ENCODE measurements around the gene ESRRB.

Gene ESRRB

GRCh38 chr14:76434220-76434619 lies 58.3 kb downstream of the ESRRB start:
- DNase-seq (ENCODE audit: low read depth), result no peak
- H3K4me3 ChIP-seq (replicated peaks; ENCODE audit: low read depth, low read length), result no peak overlapping the region
- TF ChIP-seq, protein P1, sequence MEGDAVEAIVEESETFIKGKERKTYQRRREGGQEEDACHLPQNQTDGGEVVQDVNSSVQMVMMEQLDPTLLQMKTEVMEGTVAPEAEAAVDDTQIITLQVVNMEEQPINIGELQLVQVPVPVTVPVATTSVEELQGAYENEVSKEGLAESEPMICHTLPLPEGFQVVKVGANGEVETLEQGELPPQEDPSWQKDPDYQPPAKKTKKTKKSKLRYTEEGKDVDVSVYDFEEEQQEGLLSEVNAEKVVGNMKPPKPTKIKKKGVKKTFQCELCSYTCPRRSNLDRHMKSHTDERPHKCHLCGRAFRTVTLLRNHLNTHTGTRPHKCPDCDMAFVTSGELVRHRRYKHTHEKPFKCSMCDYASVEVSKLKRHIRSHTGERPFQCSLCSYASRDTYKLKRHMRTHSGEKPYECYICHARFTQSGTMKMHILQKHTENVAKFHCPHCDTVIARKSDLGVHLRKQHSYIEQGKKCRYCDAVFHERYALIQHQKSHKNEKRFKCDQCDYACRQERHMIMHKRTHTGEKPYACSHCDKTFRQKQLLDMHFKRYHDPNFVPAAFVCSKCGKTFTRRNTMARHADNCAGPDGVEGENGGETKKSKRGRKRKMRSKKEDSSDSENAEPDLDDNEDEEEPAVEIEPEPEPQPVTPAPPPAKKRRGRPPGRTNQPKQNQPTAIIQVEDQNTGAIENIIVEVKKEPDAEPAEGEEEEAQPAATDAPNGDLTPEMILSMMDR (IDR thresholded peaks at IDR 0.05; ENCODE audit: low read length, missing control alignments), result no peak

- TF ChIP-seq, protein P1 (IDR thresholded peaks at IDR 0.05; ENCODE audit: low read length, missing control alignments), result no peak
- no peak for DNase-seq (ENCODE audit: low read depth)
These were observed 63.4 kb downstream of the ESRRB start for GRCh38 chr14:76439237-76439775.

GRCh38 chr14:76446486-76446885 lies 70.5 kb downstream of the ESRRB start:
- TF ChIP-seq, protein P1 (IDR thresholded peaks at IDR 0.05; ENCODE audit: low read length, missing control alignments), result no peak
- H3K4me3 ChIP-seq (replicated peaks; ENCODE audit: low read depth, low read length), result no peak overlapping the region
- no peak for DNase-seq (ENCODE audit: low read depth)

More at GRCh38 chr14:76439237-76439775, 63.4 kb downstream of the ESRRB start:
- no peak overlapping the region for H3K4me3 ChIP-seq (replicated peaks; ENCODE audit: low read depth, low read length)

- TF ChIP-seq, protein P1 (IDR thresholded peaks at IDR 0.05; ENCODE audit: low read length, missing control alignments), result no peak
- H3K4me3 ChIP-seq (replicated peaks; ENCODE audit: low read depth, low read length), result no peak overlapping the region
- no peak for DNase-seq (ENCODE audit: low read depth)
These were observed 71.0 kb downstream of the ESRRB start for GRCh38 chr14:76446921-76447320.

DNA sequence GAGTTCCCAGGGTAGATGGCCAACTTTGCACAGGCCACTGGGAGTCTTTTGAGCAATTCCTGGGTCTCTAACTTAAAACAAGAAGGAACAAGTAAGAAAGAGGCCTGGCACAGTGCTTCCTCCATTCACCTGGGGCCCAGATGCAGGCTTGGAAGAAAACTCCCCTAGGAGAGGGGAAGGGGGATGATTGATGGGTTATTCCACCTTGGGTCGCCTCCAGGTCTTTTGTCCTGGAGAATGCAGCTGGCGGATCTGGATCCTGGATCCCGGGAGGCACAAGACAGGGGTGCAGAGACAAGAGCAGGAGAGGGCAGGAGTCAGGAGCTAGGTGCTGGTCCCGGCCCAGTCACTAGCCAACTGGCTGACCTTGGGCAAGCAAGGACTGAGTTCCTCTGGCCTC lies 74.5 kb downstream of the ESRRB start:
- TF ChIP-seq, protein P1 (IDR thresholded peaks at IDR 0.05; ENCODE audit: low read length, missing control alignments), result no peak
- DNase-seq (ENCODE audit: low read depth), result no peak
- H3K4me3 ChIP-seq (replicated peaks; ENCODE audit: low read depth, low read length), result no peak overlapping the region

- no peak overlapping the region for H3K4me3 ChIP-seq (replicated peaks; ENCODE audit: low read depth, low read length)
- peak; percentile 34 for DNase-seq (ENCODE audit: low read depth)
- TF ChIP-seq, protein P1 (IDR thresholded peaks at IDR 0.05; ENCODE audit: low read length, missing control alignments), result peak; percentile 49
These were observed 80.3 kb downstream of the ESRRB start for GRCh38 chr14:76456200-76456599.

GRCh38 chr14:76456891-76457586 lies 81.1 kb downstream of the ESRRB start:
- DNase-seq (ENCODE audit: low read depth), result no peak
- H3K4me3 ChIP-seq (replicated peaks; ENCODE audit: low read depth, low read length), result no peak overlapping the region
- TF ChIP-seq, protein P1 (IDR thresholded peaks at IDR 0.05; ENCODE audit: low read length, missing control alignments), result no peak

All from fibroblast of pulmonary artery (primary cell).